Suppressor macrophage (primary cell): ENCODE measurements around the gene PTHLH.

ENCODE experiments used
- DNase-seq, 4 experiments: peaks; one replicate each; pipeline ENCODE4 v3.0.0-alpha.2; 2020 to 2022
- total RNA-seq, 17 experiments: gene quantifications; one replicate each; lab custom pipeline; 2026; ENCODE audit warnings: mixed read lengths in 6 of 17, inconsistent platforms in 3 of 17; lab: John Stamatoyannopoulos, UW

The PTHLH gene
- 0 to 0.99 (median 0) reads per million in 17 experiments for total RNA-seq

DNA sequence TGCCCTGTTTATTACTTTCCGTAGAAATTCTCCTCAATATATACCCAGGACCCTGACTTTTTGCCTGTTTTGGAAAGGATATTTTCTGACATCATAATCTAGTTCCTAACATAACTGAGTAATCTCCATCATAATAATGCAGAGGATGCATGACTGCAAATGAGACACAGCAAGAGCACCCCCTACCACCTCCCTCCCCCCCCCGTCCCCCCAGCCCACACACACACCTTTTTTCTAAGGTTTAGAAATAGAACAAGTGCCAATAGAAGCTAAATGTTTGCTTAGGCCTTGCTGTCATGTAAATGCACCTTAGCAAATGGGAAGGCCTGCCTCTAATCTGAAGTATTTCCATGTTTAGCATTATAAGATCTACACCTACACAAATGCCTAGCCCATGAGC is at the start of gene PTHLH:
Gene PTHLH (minus strand): TSS at position 13 of the 400 bp plus-strand sequence. CDS start 3,239 bp downstream, outside the sequence.
- no peak for DNase-seq

DNA sequence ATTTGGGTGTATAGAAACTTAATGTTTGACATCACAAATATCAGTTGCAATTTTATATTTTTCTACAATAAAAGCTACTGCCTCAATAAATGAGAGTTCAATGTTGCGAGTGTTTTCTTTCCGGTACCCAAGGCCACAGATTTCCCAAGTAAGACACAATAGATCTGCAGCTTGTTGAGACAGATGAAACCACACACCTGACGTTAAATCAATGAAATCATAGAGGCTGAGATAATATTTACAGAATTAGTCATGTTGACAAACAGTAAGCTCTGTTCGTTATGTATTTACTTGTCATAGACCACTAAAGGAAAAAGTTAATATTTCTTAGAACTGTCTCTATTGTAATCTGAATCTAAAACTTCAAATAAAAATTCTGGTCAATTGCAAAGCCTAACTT is 49.2 kb upstream of the PTHLH start:
- no peak for DNase-seq

DNA sequence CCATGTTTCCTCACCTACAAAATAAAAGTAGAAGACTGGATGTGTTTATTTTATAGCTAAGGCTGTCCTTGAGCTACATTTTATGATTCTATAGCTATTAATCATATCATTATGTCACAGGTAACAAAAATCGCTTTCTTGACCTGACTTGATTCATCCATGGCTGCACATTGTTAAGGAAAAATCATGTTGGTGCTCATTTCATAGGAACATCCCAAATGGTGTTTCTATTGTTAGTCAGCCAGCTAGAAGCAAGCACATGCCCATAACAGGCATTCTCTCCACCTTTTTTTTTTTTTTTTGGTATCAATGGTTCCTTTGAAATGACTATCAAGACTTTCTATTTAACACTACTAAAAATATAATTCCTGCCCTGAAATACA is 45.3 kb upstream of the PTHLH start:
- DNase-seq, result no peak

DNA sequence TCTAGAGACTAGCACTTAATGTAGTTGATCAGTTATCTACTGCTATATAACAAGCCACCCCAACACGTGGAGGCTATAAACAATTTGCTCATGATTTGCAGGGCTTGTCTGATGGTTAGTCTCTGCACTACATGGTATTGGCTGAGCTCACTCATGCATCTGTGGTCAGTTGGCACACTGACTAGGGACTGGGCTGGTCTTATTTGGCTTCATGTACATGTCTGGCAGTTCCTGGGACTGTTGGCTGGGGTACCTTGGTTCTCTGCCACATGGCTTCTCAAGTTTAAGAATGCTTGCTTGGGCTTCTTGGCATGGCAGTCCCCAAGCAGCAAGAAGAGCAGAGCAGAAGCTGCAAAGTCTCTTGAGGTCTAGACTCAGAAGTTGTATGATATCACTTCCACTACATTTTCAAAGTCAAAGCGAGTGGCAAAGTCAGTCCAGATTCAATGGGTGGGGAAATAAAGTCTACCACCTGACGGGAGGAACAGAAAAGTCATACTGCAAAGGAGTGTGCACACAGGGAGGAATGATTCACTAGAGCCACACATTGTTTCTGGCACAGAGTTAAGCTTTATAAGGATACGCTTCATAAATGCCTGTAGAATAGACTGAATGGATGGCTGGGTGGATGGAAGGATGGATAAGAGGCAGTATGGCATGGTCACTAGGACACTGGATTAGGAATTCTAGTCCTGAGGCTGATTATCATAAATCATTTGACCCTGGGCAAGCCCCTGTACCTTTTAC is 44.8 kb upstream of the PTHLH start:
- no peak for DNase-seq

DNA sequence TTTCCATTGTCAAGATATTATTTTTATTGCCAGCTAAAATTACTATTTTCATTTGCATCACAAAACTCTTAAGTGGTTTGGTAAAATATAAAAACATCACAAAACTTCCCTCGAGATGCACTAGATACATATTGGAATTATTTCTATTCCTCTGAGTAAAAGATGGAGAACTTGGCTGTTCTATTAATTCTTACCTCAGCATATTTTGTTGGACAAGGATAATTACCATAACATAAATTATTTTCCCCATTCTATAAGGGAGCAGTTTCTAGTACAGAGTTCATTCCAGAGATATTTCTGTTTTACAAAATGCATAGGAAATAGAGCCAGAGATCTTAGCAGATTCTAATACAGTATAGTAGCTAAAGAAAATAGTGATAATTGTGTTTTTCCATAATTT is 42.6 kb upstream of the PTHLH start:
- DNase-seq, result no peak

DNA sequence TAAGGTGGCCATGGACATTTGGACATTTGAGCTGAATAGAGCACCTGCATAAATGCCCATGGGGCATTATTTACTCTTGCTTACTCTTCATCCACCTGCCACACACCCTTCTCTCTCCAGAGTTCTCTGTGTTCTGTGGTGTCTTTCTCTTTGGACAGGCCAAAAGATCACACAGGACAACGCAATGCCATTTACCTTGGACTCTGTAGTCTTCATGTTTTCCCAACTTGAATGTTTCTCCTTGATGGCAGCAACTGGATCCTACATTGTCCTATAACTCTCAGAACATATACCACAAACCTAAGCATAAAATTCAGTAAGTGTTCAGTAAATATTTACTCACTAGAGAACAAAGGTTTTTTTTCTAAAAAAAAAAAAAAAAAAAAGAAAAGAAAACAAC is 41.7 kb upstream of the PTHLH start:
- DNase-seq, result no peak

DNA sequence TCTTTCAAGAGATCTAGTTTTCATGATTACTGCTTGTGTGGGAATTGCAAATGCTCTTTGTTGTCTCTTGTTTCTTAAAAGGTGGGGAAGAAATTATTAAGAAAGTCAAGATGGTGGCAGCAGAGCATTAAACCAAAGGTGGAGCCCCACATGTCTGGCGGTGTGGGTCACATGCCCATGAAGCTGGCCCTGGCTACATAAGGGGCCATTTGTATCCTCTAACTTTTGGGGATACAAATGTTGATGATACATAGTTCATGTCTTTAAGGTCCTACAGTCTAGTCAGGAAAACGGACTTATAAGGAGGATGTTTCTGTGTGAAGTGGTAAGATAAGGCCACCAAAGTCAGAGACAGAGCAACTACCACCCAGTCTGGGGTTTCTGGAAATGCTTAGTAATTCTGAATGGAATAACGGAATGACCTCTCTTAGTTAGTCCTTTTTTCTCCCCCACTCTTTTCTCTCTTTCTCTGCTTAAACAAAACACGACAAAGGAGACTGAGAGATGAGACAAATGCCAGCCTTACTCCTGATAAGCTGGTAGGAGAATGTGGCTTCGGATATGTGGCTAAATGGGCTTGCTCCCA is 39.9 kb upstream of the PTHLH start:
- DNase-seq, result no peak

DNA sequence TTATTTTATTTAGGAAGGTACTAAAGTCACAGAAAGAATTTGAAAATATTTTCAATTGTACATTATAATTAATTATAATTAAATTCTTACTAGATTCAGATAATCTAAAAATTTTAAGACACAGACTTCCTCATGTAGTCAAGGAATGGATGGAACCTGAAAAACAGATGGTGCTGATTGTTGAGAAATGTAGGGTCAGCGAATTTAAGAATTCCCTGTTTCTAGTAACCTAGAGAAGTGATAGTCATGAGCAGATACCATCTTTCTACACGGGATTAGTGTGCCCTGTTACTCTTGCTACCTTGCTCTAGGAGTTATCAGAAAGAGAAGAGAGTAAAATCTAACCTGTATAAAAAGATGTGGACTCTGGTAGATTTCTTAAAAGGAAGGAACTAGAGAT is 37.5 kb upstream of the PTHLH start:
- no peak for DNase-seq

DNA sequence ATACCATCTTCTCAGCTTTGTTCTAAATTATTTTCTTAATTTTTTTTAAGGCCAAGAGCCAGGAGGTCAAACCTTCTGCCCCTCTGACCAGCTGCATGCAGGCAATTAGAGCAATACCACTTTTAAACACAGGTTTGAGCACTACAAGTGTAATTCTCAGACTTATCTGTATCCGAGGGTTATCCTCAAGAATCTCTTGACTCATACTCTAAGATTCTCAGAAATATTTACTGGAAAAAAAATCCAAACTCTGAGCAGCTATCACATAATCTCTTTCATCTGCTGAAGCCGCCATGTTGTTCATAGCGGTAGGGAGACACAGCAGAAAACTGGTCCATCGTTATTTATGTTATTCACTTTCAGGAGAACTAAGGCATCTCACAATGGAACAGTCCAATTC is 27.4 kb upstream of the PTHLH start:
- DNase-seq, result no peak

DNA sequence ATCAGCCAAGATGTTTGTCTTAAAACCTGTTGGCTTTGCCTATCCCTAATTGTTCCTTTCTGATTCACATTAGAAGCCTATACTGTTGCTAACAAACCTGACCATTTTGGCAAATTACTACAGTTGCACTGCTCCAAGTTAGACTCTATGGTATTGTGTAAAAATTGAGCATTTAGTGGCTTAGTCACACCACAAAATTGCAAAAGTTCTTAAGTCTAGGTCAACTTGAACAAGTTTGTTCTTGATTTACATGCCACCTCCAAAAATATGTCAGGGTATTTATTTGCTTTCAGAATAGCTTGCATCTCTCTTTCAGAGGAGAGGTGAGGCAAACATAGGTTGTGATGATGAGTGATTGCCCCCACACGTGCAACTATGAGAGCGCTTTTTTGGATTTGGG is 27.0 kb upstream of the PTHLH start:
- DNase-seq, result no peak

DNA sequence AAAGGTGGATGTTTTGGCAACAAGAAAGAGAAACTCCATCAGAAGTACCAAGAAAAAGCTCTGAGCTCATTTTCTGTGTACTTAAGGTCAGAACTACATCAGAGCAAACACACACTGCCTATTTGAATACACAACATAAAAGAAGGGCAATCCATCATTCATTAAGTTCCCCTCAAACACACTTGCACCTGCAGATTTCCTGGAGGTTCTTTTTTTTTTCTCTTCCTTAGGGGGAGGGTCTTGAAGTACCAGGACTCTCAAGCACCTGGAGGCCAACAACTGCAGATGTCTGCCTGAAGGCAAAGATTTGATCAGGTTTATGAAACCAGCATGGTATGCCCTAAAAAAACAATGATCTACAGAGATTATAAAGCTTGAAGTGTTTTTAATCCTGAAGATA is 26.1 kb upstream of the PTHLH start:
- DNase-seq, result no peak

DNA sequence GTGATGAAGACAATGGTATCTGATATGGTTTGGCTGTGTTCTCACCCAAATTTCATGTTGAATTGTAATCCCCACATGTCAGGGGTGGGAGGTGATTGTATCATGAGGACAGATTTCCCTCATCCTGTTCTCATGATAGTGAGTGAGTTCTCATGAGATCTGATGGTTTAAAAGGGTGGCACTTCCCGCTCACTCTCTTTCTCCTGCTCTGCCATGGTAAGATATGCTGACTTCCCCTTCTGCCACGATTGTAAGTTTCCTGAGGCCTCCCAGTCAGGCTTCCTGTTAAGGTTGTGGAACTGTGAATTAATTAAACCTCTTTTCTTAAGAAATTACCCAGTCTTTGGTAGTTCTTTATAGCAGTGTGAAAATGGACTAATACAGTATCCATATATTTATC is 25.6 kb upstream of the PTHLH start:
- no peak for DNase-seq

DNA sequence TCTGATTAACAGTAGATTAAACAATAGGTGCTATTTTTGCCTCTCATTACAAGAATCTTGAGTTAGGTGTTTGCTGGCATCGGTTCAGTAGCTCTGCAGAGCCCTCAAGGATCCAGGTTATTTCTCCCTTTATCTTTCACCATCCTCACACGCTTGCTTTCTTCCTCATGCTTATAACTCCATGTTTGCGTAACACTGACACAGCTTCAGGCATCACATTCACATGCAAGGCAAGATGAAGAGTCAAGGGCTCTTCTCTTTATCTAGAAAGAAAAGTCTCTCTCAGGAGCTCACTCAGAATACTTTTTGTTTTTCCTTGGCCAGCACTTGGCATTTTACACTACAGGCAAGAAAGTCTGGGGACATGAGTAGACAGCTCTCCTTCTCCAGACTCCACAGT is 24.2 kb upstream of the PTHLH start:
- no peak for DNase-seq

DNA sequence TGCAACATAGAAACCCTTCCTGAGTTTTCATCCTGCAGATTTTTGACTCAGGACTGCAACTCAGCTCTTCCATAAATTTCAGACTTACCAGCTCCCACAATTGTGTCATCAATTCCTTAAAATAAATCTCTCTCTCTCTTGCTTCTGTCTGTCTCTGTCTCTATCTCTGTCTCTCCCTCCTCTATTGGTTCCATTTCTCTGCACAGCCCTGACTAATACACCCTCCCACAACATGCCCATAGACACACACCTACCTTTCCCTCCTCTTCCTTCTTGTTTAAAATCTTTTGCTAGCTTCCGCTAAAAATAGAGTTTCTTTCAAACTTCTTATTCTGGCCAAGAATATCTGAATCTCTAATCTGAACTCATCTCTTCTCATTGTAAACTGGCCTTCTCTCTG is 22.9 kb upstream of the PTHLH start:
- no peak for DNase-seq

DNA sequence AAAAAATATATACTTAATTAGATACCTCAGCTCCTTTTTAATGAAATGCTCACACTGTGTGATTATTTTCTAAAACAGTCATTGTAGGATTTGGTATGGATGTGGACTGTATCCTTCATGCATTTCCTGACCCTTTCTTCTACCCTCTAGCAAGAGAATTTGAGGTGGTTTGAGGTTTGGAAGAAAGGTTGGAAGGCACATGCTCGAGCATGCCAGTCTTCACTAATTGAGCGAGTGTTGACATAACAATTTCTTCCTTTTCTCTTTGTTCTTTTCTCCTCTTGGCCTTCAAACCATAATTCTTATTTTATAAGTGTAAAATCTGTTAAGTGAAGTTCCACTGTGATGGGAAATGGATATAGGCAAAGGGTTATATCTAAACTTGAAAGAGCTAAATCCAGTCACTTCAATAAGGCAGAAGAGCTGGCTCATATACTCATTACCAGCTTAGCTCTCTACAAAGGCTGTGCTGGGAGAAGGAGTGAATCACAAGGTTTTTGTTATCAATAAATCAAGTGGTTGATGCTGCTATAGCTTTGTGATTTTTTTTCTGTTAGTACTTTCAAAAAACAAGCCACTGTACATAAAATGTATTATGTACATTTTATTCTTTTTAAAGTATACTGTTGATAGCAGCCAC is 16.2 kb upstream of the PTHLH start:
- no peak for DNase-seq

DNA sequence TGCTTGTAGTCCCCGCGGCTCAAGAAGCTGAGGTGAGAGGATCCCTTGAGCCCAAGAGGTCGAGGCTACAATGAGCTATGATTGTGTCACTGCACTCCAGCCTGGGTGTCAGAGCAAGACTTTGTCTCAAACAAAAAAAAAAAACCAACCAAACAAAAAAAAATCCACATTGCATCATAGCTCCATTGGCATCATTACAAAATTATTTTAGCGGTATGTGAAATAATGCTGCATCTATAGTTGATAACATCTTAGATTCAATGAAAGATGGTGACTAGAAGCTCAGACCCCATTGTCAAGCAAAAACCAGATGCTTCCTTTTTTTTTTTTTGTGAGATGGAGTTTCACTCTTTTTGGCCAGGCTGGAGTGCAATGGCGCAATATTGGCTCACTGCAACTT is 14.8 kb upstream of the PTHLH start:
- no peak for DNase-seq

DNA sequence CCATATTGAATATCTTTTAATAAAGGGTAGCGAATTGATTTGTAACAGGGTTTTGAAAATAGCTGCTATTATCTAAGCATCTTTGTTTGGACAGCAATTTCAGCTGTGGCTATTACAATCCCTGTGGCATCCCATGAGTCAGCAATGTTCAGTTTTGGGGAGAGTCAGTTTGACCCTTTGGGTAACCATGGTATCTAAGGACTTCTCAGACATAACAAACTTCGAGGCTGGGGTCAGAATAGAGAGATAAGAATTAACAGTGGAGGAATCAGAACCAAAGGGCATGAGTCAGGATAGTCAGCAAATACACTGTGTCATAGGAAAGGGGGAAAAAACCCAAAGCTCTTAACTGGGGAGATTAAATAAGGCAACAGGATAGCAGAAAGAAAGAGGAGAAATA is 11.7 kb upstream of the PTHLH start:
- DNase-seq, result no peak

DNA sequence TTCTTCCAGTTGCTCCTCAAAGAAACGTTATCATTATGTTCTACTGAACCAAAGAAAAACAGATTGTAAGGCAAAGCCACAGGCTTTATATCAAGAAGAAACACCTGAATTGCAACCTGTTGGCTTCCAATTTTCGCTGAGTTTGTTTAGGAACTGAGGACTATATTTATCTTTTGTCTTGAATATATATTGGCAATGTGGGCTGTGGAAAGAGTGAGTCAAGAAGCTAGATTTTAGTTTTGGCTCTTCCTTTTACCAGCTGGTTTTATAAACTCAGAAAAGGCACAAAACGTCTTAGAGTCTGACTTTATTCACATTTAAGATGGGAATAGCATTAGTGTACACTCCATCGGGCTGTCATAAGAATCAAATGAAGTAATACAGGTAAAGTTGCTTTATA is 10.4 kb upstream of the PTHLH start:
- DNase-seq, result no peak

DNA sequence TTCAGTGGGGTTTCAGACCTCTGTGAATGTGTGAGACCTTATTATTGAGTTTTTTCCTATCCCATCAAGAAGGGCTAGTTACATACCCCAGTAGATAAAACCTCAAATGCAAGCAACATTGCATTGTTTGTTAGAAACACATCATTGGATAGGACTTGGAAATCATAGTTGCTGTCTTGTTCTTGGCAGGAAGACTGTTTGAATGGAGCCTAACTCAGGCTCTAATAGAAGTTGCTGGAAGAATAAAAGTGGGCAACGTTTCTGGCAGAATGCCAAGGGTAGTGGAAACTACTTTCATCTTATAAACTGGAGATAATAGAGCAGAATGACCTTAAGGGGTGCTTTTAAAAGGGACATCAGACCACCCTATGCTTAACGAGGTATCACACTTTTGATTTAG is 9.9 kb upstream of the PTHLH start:
- no peak for DNase-seq

DNA sequence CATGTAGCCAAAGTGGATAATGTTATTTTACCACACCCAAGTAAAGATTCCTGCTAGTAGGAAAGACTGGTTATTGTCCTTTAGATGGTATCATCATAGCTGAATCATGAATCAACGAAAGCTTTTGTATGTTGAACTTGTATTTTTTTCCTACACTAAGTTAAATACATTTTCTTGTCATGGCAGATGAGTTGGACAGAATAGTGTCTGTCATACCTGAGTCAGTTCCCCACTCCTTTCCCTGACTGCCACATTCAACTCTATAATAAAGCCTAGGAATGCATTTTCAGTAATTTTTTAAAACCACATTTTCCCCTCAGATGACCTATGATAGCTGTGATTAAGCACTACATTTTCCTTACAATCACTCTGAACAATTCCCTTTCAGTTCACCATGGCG is 9.3 kb upstream of the PTHLH start:
- no peak for DNase-seq

DNA sequence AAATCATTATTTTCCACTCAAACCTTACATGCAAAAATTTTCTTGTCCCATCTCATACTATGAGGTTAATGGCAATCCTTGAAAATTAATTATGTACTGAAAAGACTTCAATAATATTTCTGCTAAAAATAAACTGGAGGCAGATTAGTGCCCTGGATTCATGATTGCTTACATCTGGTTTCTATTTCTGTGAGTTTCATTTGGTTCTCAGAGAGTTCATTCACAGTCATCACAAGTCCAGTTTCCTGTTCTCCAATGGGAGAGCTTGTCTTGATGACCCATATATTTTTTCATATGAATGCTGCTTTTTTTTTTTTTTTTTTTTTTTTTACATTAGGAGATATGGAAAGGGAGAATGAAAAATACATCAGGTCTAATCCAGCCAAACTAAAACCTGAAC is 6.6 kb upstream of the PTHLH start:
- DNase-seq, result no peak

DNA sequence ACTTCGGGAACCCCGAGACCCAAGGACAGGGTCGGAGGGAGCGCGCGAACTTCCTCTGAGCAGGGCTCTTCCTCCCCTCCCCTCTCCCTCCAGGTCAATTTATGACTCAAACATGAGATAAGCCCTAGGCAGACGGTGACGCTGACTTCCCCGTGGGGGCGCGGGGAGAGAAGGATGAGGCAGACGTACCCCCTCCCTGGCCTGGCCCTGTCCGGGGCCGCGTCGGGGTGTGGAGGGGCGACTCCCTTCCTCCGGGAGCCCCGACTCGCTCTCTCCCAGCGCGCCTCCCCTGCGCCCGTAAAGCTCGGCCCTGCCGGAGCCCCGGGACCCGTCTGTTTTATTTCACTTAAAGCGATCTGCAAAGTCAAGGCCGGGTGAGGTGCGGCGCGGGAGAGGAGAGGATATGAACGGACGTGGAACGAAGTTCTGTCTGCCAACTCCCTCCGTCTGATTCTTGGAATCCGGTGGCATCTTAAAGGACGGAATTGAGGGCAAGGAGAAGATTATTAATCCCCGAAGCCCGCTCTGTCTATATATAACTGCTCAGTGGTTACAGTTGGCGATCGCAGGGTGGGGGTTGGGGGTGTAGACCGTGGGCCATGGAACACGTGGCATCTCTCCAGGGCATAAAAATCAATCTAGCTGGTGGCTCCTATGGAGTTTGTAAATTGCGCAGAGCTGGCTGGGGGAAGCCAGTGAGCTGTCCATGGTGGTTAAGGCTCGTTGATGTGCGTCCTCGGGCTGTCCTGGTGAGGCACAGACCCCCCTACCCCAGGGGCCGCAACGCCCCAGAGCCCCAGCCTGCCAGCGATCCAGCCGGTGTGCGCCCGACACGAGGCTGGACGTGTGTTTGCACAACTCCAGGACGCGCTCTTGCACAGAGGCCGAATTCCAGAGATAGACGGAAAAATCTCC is 2.9 kb upstream of the PTHLH start:
- DNase-seq, result no peak

DNA sequence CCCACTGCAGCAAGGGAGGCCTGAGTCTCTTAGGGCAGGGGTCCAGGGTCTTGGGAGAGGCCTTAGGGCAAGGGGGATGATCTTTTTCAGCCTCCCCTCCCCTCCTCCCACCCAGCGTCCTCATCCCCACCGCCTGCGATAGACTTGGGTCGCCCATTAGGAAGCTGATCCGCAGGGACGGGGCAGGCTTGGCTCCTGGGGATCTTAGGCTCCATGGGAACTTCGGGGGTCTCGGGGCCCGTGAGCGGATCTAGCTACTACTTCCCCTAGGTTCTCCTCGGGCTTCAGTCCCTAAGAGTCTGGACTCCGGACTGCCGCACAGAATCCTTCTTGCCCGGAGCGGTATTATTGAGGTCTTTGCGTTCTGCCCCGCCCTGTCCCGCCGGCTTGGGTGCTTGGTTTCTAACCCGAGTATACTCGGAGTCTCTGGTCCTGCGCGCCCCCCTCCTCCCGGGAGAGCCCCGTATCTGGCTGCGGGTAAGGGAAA is 2.2 kb upstream of the PTHLH start:
- no peak for DNase-seq
